Astrocyte (in vitro differentiated cells and primary cell): ENCODE measurements around the gene KRT71. TPM values are rescaled to one million over a fixed set of nuclear protein-coding genes. Genes with fewer than 3 reads are reported as not detected.

ENCODE experiments used
- DNase-seq: peaks from one replicate; pipeline ENCODE4 v3.0.0-alpha.2; 2010; ENCODE audit warnings: low read depth
- FAIRE-seq: peaks from 2 replicates; lab custom pipeline; 2011; peaks lifted over from hg19 to GRCh38; lab: Jason Lieb, UNC
- H2AFZ ChIP-seq: 2 replicates; pipeline ENCODE4 v1.6.0; 2012; ENCODE audit warnings: low read depth, low read length, inconsistent platforms
- H3K27ac ChIP-seq: 2 replicates; pipeline ENCODE4 v1.5.1; 2011; ENCODE audit warnings: low read depth, low read length, inconsistent platforms
- H3K27me3 ChIP-seq: 2 replicates; pipeline ENCODE4 v1.6.0; 2011; ENCODE audit warnings: low read length, inconsistent platforms; ENCODE audit not compliant: insufficient read depth
- H3K36me3 ChIP-seq: 2 replicates; pipeline ENCODE4 v1.5.1; 2011; ENCODE audit warnings: low read length, inconsistent platforms; ENCODE audit not compliant: insufficient read depth
- H3K4me1 ChIP-seq: 2 replicates; pipeline ENCODE4 v1.5.1; 2011; ENCODE audit warnings: low read length, inconsistent platforms; ENCODE audit not compliant: insufficient read depth
- H3K4me2 ChIP-seq: 2 replicates; pipeline ENCODE4 v1.6.0; 2012; ENCODE audit warnings: low read length, inconsistent platforms
- H3K4me3 ChIP-seq: 2 replicates; pipeline ENCODE4 v1.5.1; 2011; ENCODE audit warnings: low read depth, mild to moderate bottlenecking, low read length, inconsistent platforms; ENCODE audit not compliant: insufficient read depth
- H3K79me2 ChIP-seq: 2 replicates; pipeline ENCODE4 v1.6.0; 2012; ENCODE audit warnings: mild to moderate bottlenecking, low read length, inconsistent platforms; ENCODE audit not compliant: insufficient read depth
- H3K9ac ChIP-seq: 2 replicates; pipeline ENCODE4 v1.6.0; 2012; ENCODE audit warnings: mild to moderate bottlenecking, low read length, inconsistent platforms
- H3K9me3 ChIP-seq: 2 replicates; pipeline ENCODE4 v1.5.1; 2012; ENCODE audit warnings: low read depth, mild to moderate bottlenecking, low read length, inconsistent platforms; ENCODE audit not compliant: insufficient read depth
- H4K20me1 ChIP-seq: 2 replicates; pipeline ENCODE4 v1.6.0; 2012; ENCODE audit warnings: low read length, inconsistent platforms; ENCODE audit not compliant: insufficient read depth
- H3K27ac Mint-ChIP-seq: one replicate; pipeline ENCODE4 v1.8.0; 2021; ENCODE audit warnings: mild to moderate bottlenecking, mixed read lengths; ENCODE audit not compliant: unreplicated experiment
- H3K27me3 Mint-ChIP-seq: one replicate; pipeline ENCODE4 v1.8.0; 2021; ENCODE audit warnings: low read depth, mixed read lengths; ENCODE audit not compliant: unreplicated experiment
- H3K36me3 Mint-ChIP-seq: one replicate; pipeline ENCODE4 v1.8.0; 2021; ENCODE audit warnings: low read depth, mixed read lengths; ENCODE audit not compliant: unreplicated experiment
- H3K4me1 Mint-ChIP-seq: one replicate; pipeline ENCODE4 v1.8.0; 2021; ENCODE audit warnings: low read depth, mixed read lengths; ENCODE audit not compliant: unreplicated experiment
- H3K4me3 Mint-ChIP-seq: one replicate; pipeline ENCODE4 v1.8.0; 2021; ENCODE audit warnings: mild to moderate bottlenecking, moderate library complexity, mixed read lengths; ENCODE audit not compliant: unreplicated experiment
- H3K9me3 Mint-ChIP-seq: one replicate; pipeline ENCODE4 v1.8.0; 2021; ENCODE audit warnings: mild to moderate bottlenecking, mixed read lengths; ENCODE audit not compliant: unreplicated experiment
- CTCF ChIP-seq: IDR thresholded peaks from 2 replicates; pipeline ENCODE4 v1.5.1; 2011; ENCODE audit warnings: low read depth, mild to moderate bottlenecking, inconsistent platforms, low read length, moderate library complexity; ENCODE audit not compliant: insufficient read depth
- EZH2 ChIP-seq: IDR thresholded peaks from 2 replicates; pipeline ENCODE4 v1.6.1; 2012; ENCODE audit warnings: mild to moderate bottlenecking, low read length, inconsistent platforms; ENCODE audit not compliant: insufficient read depth
- total RNA-seq: library from RNA; stranded (reverse); gene quantifications from 2 replicates; pipeline ENCODE4 v1.2.1, GENCODE V29; 2021

Gene KRT71
- total RNA-seq, 1 donor from 2014 or later = not detected

- DNase-seq (no peak), FAIRE-seq (no peak)
- Histone ChIP-seq H2AFZ (no peak overlapping the region), H3K9me3 (no peaks in the 10 kb centered on the region), H3K36me3 (no peaks in the 10 kb centered on the region), H4K20me1 (no peaks in the 10 kb centered on the region), H3K27ac (no peak overlapping the region), H3K79me2 (no peaks in the 10 kb centered on the region), H3K9ac (no peak overlapping the region), H3K4me2 (no peak overlapping the region), H3K4me3 (no peak overlapping the region), H3K27me3 (no peaks in the 10 kb centered on the region), H3K4me1 (no peaks in the 10 kb centered on the region)
- H3K9me3 Mint-ChIP-seq = peaks cover 8% of the 10 kb centered on the region
- H3K4me3 Mint-ChIP-seq = no peak overlapping the region
- H3K27ac Mint-ChIP-seq = no peak overlapping the region
- TF ChIP-seq EZH2 (no peak), CTCF (no peak)
- H3K36me3 Mint-ChIP-seq = peaks cover 5% of the 10 kb centered on the region
- peaks cover 3% of the 10 kb centered on the region for H3K4me1 Mint-ChIP-seq
- H3K27me3 Mint-ChIP-seq = peaks cover 64% of the 10 kb centered on the region
These were observed 23.1 kb downstream of the KRT71 start for GRCh38 chr12:52529846-52530245.

GRCh38 chr12:52529417-52529816 lies 23.5 kb downstream of the KRT71 start:
- Mint-ChIP-seq H3K27ac (no peak overlapping the region), H3K27me3 (peaks cover 66% of the 10 kb centered on the region)

More at GRCh38 chr12:52529417-52529816, 23.5 kb downstream of the KRT71 start:
- H3K4me3 ChIP-seq = no peak overlapping the region
- H3K27ac ChIP-seq = no peak overlapping the region
- H3K27me3 ChIP-seq = no peaks in the 10 kb centered on the region
- Mint-ChIP-seq H3K9me3 (peaks cover 8% of the 10 kb centered on the region), H3K4me3 (no peak overlapping the region), H3K4me1 (peaks cover 3% of the 10 kb centered on the region), H3K36me3 (peaks cover 5% of the 10 kb centered on the region)
- no peak overlapping the region for H2AFZ ChIP-seq
- H3K4me1 ChIP-seq = no peaks in the 10 kb centered on the region
- no peak overlapping the region for H3K9ac ChIP-seq
- H4K20me1 ChIP-seq = no peaks in the 10 kb centered on the region
- no peaks in the 10 kb centered on the region for H3K79me2 ChIP-seq
- no peak for TF ChIP-seq EZH2
- TF ChIP-seq CTCF = no peak
- no peaks in the 10 kb centered on the region for H3K9me3 ChIP-seq
- FAIRE-seq (no peak), DNase-seq (no peak)
- H3K4me2 ChIP-seq = no peak overlapping the region
- no peaks in the 10 kb centered on the region for H3K36me3 ChIP-seq
